HCT116 (cell line): ENCODE measurements around the gene FAM234B.

Experiments used
- ATF3 ChIP-seq: IDR thresholded peaks from 2 replicates; pipeline ENCODE4 v1.6.1; 2012
- CTCF ChIP-seq, 3 experiments: fragments of 200-600 bp in 1 of 3; sonication (generic) in 1 of 3; IDR thresholded peaks in 2 of 3; conservative IDR thresholded peaks in 1 of 3; 2 replicates each; pipeline ENCODE4 v1.5.1; 2012 to 2017; ENCODE audit warnings: low read depth in 2 of 3, low read length in 2 of 3, antibody characterized with exemption in 1 of 3, borderline replicate concordance in 1 of 3, control low read depth in 1 of 3, mild to moderate bottlenecking in 1 of 3, mixed read lengths in 1 of 3, mixed run types in 1 of 3, moderate library complexity in 1 of 3; ENCODE audit not compliant: insufficient read depth in 1 of 3
- EGR1 ChIP-seq: IDR thresholded peaks from 2 replicates; pipeline ENCODE4 v1.6.1; 2012; ENCODE audit warnings: low read depth
- EZH2 ChIP-seq: fragments of 200-600 bp; sonication (generic); IDR thresholded peaks from 2 replicates; pipeline ENCODE4 v1.6.1; 2017; ENCODE audit warnings: antibody characterized with exemption, mixed run types
- FOSL1 ChIP-seq: IDR thresholded peaks from 2 replicates; pipeline ENCODE4 v1.6.1; 2012; ENCODE audit warnings: low read depth
- POLR2A ChIP-seq: IDR thresholded peaks from 2 replicates; pipeline ENCODE4 v1.7.0; 2011; ENCODE audit warnings: borderline replicate concordance; ENCODE audit not compliant: insufficient read depth, insufficient read length; ENCODE audit errors: extremely low read depth
- POLR2AphosphoS5 ChIP-seq: IDR thresholded peaks from 2 replicates; pipeline ENCODE4 v1.6.1; 2011; ENCODE audit warnings: mild to moderate bottlenecking, low read depth, low read length, moderate library complexity
- SIN3A ChIP-seq: IDR thresholded peaks from 2 replicates; pipeline ENCODE4 v1.6.1; 2012; ENCODE audit warnings: low read depth
- YY1 ChIP-seq: IDR thresholded peaks from 2 replicates; pipeline ENCODE4 v1.6.1; 2011; ENCODE audit warnings: low read length, low read depth, moderate library complexity, mild to moderate bottlenecking; ENCODE audit not compliant: insufficient replicate concordance; ENCODE audit errors: extremely low read depth
- ZBTB33 ChIP-seq: IDR thresholded peaks from 2 replicates; pipeline ENCODE4 v1.6.1; 2011; ENCODE audit warnings: mild to moderate bottlenecking, low read length, moderate library complexity; ENCODE audit not compliant: insufficient replicate concordance; ENCODE audit errors: extremely low read depth
- ZFX ChIP-seq: fragments of 450-650 bp; IDR thresholded peaks from 2 replicates; pipeline ENCODE4 v1.6.1; 2017

- TF ChIP-seq ATF3, result no peak
- TF ChIP-seq ZFX, result no peak
- TF ChIP-seq CTCF (IDR thresholded peaks at IDR 0.05 in 2 of 3, conservative IDR thresholded peaks at IDR 0.05 in 1 of 3; ENCODE audit: borderline replicate concordance in 1 of 3, insufficient read depth in 1 of 3, low read depth in 2 of 3, low read length in 2 of 3), result no peak
- TF ChIP-seq YY1, result no peak
- TF ChIP-seq EGR1, result no peak
- no peak for TF ChIP-seq POLR2AphosphoS5
- TF ChIP-seq EZH2, result no peak
- no peak for TF ChIP-seq POLR2A
- TF ChIP-seq ZBTB33, result no peak
- TF ChIP-seq SIN3A, result no peak
- TF ChIP-seq FOSL1, result no peak
These were observed 72.1 kb downstream of the FAM234B start for GRCh38 chr12:13116259-13116658.
